H9 (cell line): ENCODE data around the gene PLXNA2. TPM values are rescaled to one million over a fixed set of nuclear protein-coding genes. Genes with fewer than 3 reads are reported as not detected.

Experiments used
- DNase-seq: peaks from one replicate; pipeline ENCODE4 v3.0.0-alpha.2; 2017
- H2AFZ ChIP-seq: one replicate; pipeline ENCODE4 v1.6.1; 2013; ENCODE audit warnings: mild to moderate bottlenecking, low read length, control low read depth, moderate library complexity
- H2AK5ac ChIP-seq: 2 replicates; pipeline ENCODE4 v1.6.1; 2013; ENCODE audit warnings: low read length, control low read depth, mixed read lengths; ENCODE audit not compliant: insufficient read length
- H2BK120ac ChIP-seq: one replicate; pipeline ENCODE4 v1.6.1; 2013; ENCODE audit warnings: low read depth, mild to moderate bottlenecking, low read length, control low read depth, inconsistent platforms; ENCODE audit not compliant: poor library complexity, severe bottlenecking
- H2BK12ac ChIP-seq: 2 replicates; pipeline ENCODE4 v1.6.1; 2013; ENCODE audit warnings: low read length, control low read depth, mixed read lengths, low read depth; ENCODE audit not compliant: insufficient read length
- H2BK15ac ChIP-seq: 2 replicates; pipeline ENCODE4 v1.6.1; 2013; ENCODE audit warnings: low read depth, low read length, control low read depth
- H2BK20ac ChIP-seq: one replicate; pipeline ENCODE4 v1.6.1; 2013; ENCODE audit warnings: low read depth, mild to moderate bottlenecking, low read length, control low read depth, inconsistent platforms; ENCODE audit not compliant: poor library complexity, severe bottlenecking
- H2BK5ac ChIP-seq: 2 replicates; pipeline ENCODE4 v1.6.1; 2013; ENCODE audit warnings: low read length, control low read depth, mixed read lengths; ENCODE audit not compliant: insufficient read length
- H3K14ac ChIP-seq: 2 replicates; pipeline ENCODE4 v1.6.1; 2013; ENCODE audit warnings: low read length, control low read depth; ENCODE audit not compliant: insufficient read depth
- H3K18ac ChIP-seq: 2 replicates; pipeline ENCODE4 v1.6.1; 2013; ENCODE audit warnings: low read depth, mild to moderate bottlenecking, mixed read lengths, low read length, control low read depth; ENCODE audit not compliant: insufficient read length
- H3K23ac ChIP-seq: 2 replicates; pipeline ENCODE4 v1.6.1; 2013; ENCODE audit warnings: low read length, control low read depth, mixed read lengths, low read depth; ENCODE audit not compliant: insufficient read length
- H3K23me2 ChIP-seq: 2 replicates; pipeline ENCODE4 v1.6.1; 2013; ENCODE audit warnings: low read depth, mild to moderate bottlenecking, mixed read lengths, low read length, control low read depth; ENCODE audit not compliant: insufficient read length, poor library complexity, severe bottlenecking
- H3K27ac ChIP-seq: 2 replicates; pipeline ENCODE4 v1.5.1; 2013; ENCODE audit warnings: low read length, control low read depth, mixed read lengths, low read depth; ENCODE audit not compliant: insufficient read length
- H3K27me3 ChIP-seq: 2 replicates; pipeline ENCODE4 v1.6.1; 2013; ENCODE audit warnings: low read length, control low read depth, inconsistent platforms; ENCODE audit not compliant: insufficient read depth
- H3K4ac ChIP-seq: 2 replicates; pipeline ENCODE4 v1.6.1; 2013; ENCODE audit warnings: low read depth, mild to moderate bottlenecking, control low read depth, inconsistent platforms, low read length, moderate library complexity
- H3K4me1 ChIP-seq: 2 replicates; pipeline ENCODE4 v1.6.1; 2013; ENCODE audit warnings: low read length, control low read depth, inconsistent platforms; ENCODE audit not compliant: insufficient read depth
- H3K4me2 ChIP-seq: 2 replicates; pipeline ENCODE4 v1.6.1; 2013; ENCODE audit warnings: low read length, control low read depth, mixed read lengths; ENCODE audit not compliant: insufficient read length, insufficient read depth
- H3K56ac ChIP-seq: 2 replicates; pipeline ENCODE4 v1.6.1; 2013; ENCODE audit warnings: low read depth, mild to moderate bottlenecking, mixed read lengths, low read length, control low read depth; ENCODE audit not compliant: insufficient read length
- H3K79me1 ChIP-seq: 2 replicates; pipeline ENCODE4 v1.6.1; 2013; ENCODE audit warnings: low read depth, mild to moderate bottlenecking, moderate library complexity, low read length, control low read depth, inconsistent platforms; ENCODE audit not compliant: insufficient read depth, poor library complexity, severe bottlenecking
- H3K79me2 ChIP-seq: 2 replicates; pipeline ENCODE4 v1.6.1; 2013; ENCODE audit warnings: low read length, control low read depth, inconsistent platforms; ENCODE audit not compliant: insufficient read depth
- H3K9ac ChIP-seq: 2 replicates; pipeline ENCODE4 v1.6.1; 2013; ENCODE audit warnings: low read length, control low read depth, mixed read lengths; ENCODE audit not compliant: insufficient read length; ENCODE audit errors: extremely low read depth
- H3K9me3 ChIP-seq: one replicate; pipeline ENCODE4 v1.6.1; 2013; ENCODE audit warnings: low read depth, low read length, inconsistent platforms; ENCODE audit not compliant: control insufficient read depth
- H3T11ph ChIP-seq: one replicate; pipeline ENCODE4 v1.6.1; 2013; ENCODE audit warnings: mild to moderate bottlenecking, low read length, control low read depth, inconsistent platforms
- H4K20me1 ChIP-seq: one replicate; pipeline ENCODE4 v1.6.1; 2013; ENCODE audit not compliant: control insufficient read depth, insufficient read length, insufficient read depth
- H4K5ac ChIP-seq: 2 replicates; pipeline ENCODE4 v1.6.1; 2013; ENCODE audit warnings: low read depth, mild to moderate bottlenecking, mixed read lengths, low read length, control low read depth; ENCODE audit not compliant: insufficient read length
- H4K8ac ChIP-seq: replicated peaks from 2 replicates; pipeline ENCODE4 v1.6.1; 2013; ENCODE audit warnings: low read length, control low read depth, mixed read lengths, low read depth; ENCODE audit not compliant: insufficient read length
- H4K91ac ChIP-seq: 2 replicates; pipeline ENCODE4 v1.6.1; 2013; ENCODE audit warnings: low read depth, mild to moderate bottlenecking, moderate library complexity, mixed read lengths, low read length, control low read depth; ENCODE audit not compliant: insufficient read length
- H3K27ac Mint-ChIP-seq, 3 experiments: 2 replicates in 2 of 3; 3 replicates in 1 of 3; pipeline ENCODE4 v1.8.0; 2020 to 2021; ENCODE audit warnings: mixed read lengths in 3 of 3, mild to moderate bottlenecking in 1 of 3, moderate library complexity in 1 of 3
- H3K27me3 Mint-ChIP-seq: 2 replicates; pipeline ENCODE4 v1.8.0; 2021; ENCODE audit warnings: low read depth, mild to moderate bottlenecking, moderate library complexity, mixed read lengths
- H3K36me3 Mint-ChIP-seq, 3 experiments: 2 replicates in 2 of 3; 3 replicates in 1 of 3; pipeline ENCODE4 v1.8.0; 2020 to 2021; ENCODE audit warnings: low read depth in 3 of 3, mixed read lengths in 3 of 3; ENCODE audit not compliant: insufficient read depth in 1 of 3
- H3K4me1 Mint-ChIP-seq, 2 experiments: 2 replicates each; pipeline ENCODE4 v1.8.0; 2020; ENCODE audit warnings: mixed read lengths in 2 of 2
- H3K4me3 Mint-ChIP-seq, 2 experiments: 2 replicates in 1 of 2; 3 replicates in 1 of 2; pipeline ENCODE4 v1.8.0; 2020 to 2021; ENCODE audit warnings: mild to moderate bottlenecking in 2 of 2, mixed read lengths in 2 of 2, moderate library complexity in 1 of 2
- H3K9me3 Mint-ChIP-seq, 2 experiments: 2 replicates in 1 of 2; 3 replicates in 1 of 2; pipeline ENCODE4 v1.8.0; 2020; ENCODE audit warnings: mild to moderate bottlenecking in 2 of 2, mixed read lengths in 2 of 2, moderate library complexity in 1 of 2
- WGBS: extraction: QIAGEN DNeasy Blood & Tissue Kit; methylation state at CpG from one replicate; pipeline ENCODE4 v1.1.7; 2013; ENCODE audit warnings: missing lambda C conversion rate, low lambda C conversion rate, mixed read lengths; ENCODE audit not compliant: insufficient read length; ENCODE audit errors: extremely low coverage; 5-methylcytosine and 5-hydroxymethylcytosine counted together
- total RNA-seq: library from RNA; stranded (reverse); gene quantifications from 2 replicates; pipeline ENCODE4 v1.2.1, GENCODE V29; 2021
- TF ChIP-seq, protein P1 (sequence below): fragments of 200-600 bp; sonication (generic); conservative IDR thresholded peaks from 3 replicates; pipeline ENCODE4 v1.8.0; 2021; ENCODE audit warnings: antibody characterized with exemption, mild to moderate bottlenecking

PLXNA2 gene
- total RNA-seq, 1 experiment from 2014 or later = 0.57 TPM

DNA sequence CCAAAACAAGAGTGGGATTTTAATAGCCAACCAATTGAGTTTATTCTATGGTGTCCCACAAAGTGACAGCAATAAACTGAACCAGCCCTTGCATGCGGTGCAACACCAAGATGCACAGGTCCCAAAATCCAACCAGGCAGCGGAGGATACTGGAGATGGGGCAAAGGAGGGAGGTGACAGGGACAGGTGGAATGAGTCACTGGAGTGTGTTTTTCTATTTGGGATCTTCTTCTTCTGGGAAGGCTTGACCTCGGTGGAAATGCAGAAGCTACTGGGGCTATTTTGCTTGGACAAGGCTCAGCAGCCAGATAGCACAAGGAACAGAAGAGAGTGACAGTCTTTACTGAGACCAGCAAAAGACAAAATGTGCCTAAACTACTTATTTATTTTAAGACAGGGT is 97.5 kb downstream of the PLXNA2 start:
- Histone ChIP-seq H3K27ac (no peak overlapping the region), H3K23ac (no peak overlapping the region), H2BK12ac (no peak overlapping the region), H3K9ac (no peak overlapping the region), H3K23me2 (no peaks in the 10 kb centered on the region), H3K9me3 (no peaks in the 10 kb centered on the region), H2BK15ac (no peak overlapping the region), H2AFZ (no peak overlapping the region), H3K4me2 (no peak overlapping the region), H3K4ac (no peak overlapping the region), H3K79me2 (no peaks in the 10 kb centered on the region), H4K8ac (no peak overlapping the region), H3K79me1 (no peaks in the 10 kb centered on the region), H3T11ph (no peak overlapping the region), H3K18ac (no peak overlapping the region), H3K56ac (no peak overlapping the region), H3K4me1 (no peaks in the 10 kb centered on the region), H2BK5ac (no peak overlapping the region), H4K91ac (no peak overlapping the region), H3K14ac (no peak overlapping the region), H3K27me3 (no peaks in the 10 kb centered on the region), H4K20me1 (no peaks in the 10 kb centered on the region), H2BK20ac (no peak overlapping the region), H2BK120ac (no peak overlapping the region), H2AK5ac (no peak overlapping the region), H4K5ac (no peak overlapping the region)
- no peaks in the 10 kb centered on the region; the same call in none of the 2 replicates for H3K27me3 Mint-ChIP-seq
- no peaks in the 10 kb centered on the region for H3K9me3 Mint-ChIP-seq
- peaks cover 16% of the 10 kb centered on the region in 2 experiments for H3K4me1 Mint-ChIP-seq
- TF ChIP-seq, protein P1, sequence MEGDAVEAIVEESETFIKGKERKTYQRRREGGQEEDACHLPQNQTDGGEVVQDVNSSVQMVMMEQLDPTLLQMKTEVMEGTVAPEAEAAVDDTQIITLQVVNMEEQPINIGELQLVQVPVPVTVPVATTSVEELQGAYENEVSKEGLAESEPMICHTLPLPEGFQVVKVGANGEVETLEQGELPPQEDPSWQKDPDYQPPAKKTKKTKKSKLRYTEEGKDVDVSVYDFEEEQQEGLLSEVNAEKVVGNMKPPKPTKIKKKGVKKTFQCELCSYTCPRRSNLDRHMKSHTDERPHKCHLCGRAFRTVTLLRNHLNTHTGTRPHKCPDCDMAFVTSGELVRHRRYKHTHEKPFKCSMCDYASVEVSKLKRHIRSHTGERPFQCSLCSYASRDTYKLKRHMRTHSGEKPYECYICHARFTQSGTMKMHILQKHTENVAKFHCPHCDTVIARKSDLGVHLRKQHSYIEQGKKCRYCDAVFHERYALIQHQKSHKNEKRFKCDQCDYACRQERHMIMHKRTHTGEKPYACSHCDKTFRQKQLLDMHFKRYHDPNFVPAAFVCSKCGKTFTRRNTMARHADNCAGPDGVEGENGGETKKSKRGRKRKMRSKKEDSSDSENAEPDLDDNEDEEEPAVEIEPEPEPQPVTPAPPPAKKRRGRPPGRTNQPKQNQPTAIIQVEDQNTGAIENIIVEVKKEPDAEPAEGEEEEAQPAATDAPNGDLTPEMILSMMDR = no peak
- H3K4me3 Mint-ChIP-seq = no peak overlapping the region
- no CpG with 5 or more reads among the region's 3 CpGs for WGBS
- no peaks in the 10 kb centered on the region; a peak in 1 of 7 replicates for H3K36me3 Mint-ChIP-seq
- no peak for DNase-seq
- no peak overlapping the region for H3K27ac Mint-ChIP-seq
